ENCODE measurements around the gene SOD3. TPM values are rescaled to one million over a fixed set of nuclear protein-coding genes. Genes with fewer than 3 reads are reported as not detected.

SOD3 gene
- polyA plus RNA-seq, 1 donor, result 7.7 TPM

- DNase-seq, result no peak
Observed at GRCh38 chr4:24774452-24774851, 20.9 kb upstream of the SOD3 start.

- no peak for DNase-seq
Observed at GRCh38 chr4:24775032-24775605, 20.3 kb upstream of the SOD3 start.

- no peak for DNase-seq
Observed at GRCh38 chr4:24775750-24776149, 19.6 kb upstream of the SOD3 start.

- no peak for DNase-seq
Observed at GRCh38 chr4:24777536-24778463, 17.6 kb upstream of the SOD3 start.

- no peak for DNase-seq
Observed at GRCh38 chr4:24778464-24779225, 16.7 kb upstream of the SOD3 start.

GRCh38 chr4:24780936-24781495 lies 14.4 kb upstream of the SOD3 start:
- no peak for DNase-seq

GRCh38 chr4:24781999-24782745 lies 13.2 kb upstream of the SOD3 start:
- DNase-seq, result no peak

- DNase-seq, result no peak
Observed at GRCh38 chr4:24783506-24783905, 11.9 kb upstream of the SOD3 start.

GRCh38 chr4:24791043-24791442 lies 4.3 kb upstream of the SOD3 start:
- DNase-seq, result no peak

- no peak for DNase-seq
Observed at GRCh38 chr4:24792552-24792951, 2.8 kb upstream of the SOD3 start.

GRCh38 chr4:24793219-24794005 lies 2.0 kb upstream of the SOD3 start:
- DNase-seq, result no peak

GRCh38 chr4:24794051-24794450 lies 1.3 kb upstream of the SOD3 start:
- DNase-seq, result no peak

GRCh38 chr4:24794480-24794879 lies 893 bp upstream of the SOD3 start:
- DNase-seq, result no peak

- no peak for DNase-seq
Observed at GRCh38 chr4:24795666-24796381, 451 bp downstream of the SOD3 start.

- no peak for DNase-seq
Observed at GRCh38 chr4:24796620-24797019, 1.2 kb downstream of the SOD3 start.

- DNase-seq, result no peak
Observed at GRCh38 chr4:24798036-24798610, 2.8 kb downstream of the SOD3 start.

- no peak for DNase-seq
Observed at GRCh38 chr4:24799196-24799543, 3.8 kb downstream of the SOD3 start.

- DNase-seq, result no peak
Observed at GRCh38 chr4:24799544-24800324, 4.4 kb downstream of the SOD3 start.

- DNase-seq, result no peak
Observed at GRCh38 chr4:24800325-24800895, 5.0 kb downstream of the SOD3 start.

Measured in left kidney (tissue), 2 donors.